ENCODE data around the gene MAP1LC3B.

Gene MAP1LC3B

DNA sequence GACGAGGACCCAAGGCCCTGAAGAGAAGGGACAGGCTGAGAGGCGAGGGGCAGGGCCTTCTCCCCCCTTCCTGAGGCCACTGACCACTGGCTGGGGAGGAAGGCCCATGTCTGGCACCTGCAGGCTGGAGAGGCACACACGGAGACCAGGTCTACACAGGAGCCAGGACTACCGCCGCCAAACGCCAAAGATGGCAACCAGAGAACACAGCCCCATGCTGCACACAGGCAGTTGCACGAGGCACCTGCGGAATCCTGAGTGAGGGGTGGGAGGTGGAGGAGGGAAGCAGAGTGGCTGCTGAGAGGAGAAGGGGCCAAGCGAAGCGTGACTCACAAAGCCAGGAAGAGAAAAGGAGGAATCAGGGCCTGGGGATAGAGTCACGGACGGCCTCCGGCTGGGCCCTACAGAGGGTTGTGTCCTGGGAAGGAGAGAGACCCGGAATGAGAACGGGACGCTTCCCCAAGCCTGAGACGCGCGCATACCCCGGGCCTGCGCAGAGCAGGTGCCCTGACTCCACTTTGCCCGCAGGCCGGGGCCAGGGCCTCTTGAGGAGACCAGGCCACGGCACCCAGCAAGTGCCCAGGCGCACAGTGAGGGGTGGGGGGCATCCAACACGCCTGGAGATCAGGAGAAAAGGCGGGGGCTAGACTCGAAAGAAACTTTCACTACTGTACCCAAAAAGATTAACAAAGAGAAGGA lies 46.3 kb upstream of the MAP1LC3B start:
- TF ChIP-seq, protein P1, sequence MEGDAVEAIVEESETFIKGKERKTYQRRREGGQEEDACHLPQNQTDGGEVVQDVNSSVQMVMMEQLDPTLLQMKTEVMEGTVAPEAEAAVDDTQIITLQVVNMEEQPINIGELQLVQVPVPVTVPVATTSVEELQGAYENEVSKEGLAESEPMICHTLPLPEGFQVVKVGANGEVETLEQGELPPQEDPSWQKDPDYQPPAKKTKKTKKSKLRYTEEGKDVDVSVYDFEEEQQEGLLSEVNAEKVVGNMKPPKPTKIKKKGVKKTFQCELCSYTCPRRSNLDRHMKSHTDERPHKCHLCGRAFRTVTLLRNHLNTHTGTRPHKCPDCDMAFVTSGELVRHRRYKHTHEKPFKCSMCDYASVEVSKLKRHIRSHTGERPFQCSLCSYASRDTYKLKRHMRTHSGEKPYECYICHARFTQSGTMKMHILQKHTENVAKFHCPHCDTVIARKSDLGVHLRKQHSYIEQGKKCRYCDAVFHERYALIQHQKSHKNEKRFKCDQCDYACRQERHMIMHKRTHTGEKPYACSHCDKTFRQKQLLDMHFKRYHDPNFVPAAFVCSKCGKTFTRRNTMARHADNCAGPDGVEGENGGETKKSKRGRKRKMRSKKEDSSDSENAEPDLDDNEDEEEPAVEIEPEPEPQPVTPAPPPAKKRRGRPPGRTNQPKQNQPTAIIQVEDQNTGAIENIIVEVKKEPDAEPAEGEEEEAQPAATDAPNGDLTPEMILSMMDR (IDR thresholded peaks at IDR 0.05), result no peak

DNA sequence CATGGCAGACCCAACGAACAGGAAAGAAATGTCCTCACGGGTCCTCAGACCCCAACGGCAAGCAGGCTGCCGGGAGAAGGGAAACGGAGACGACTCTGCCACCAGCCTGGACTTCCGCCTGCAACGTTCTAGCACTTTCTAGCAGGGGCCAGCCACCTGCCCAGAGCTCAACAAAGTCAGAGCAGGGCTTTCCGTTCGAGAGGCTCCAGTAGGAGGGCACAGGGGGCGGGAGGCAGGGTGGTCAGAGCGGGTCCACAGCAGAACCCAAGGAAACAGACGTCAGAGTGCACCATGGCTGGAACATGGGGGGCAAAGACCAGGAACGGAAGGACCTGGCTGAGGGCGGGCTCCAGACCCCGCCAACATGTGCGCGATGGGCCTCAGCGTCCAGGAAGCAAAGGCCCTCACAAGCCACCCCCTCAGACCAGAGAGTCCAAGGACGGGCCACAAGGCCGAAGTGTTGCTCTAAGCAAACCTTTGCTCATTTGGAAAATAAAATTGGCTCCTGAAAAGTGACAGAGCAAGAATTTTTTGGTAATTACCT lies 45.5 kb upstream of the MAP1LC3B start:
- TF ChIP-seq, protein P1 (IDR thresholded peaks at IDR 0.05), result no peak

DNA sequence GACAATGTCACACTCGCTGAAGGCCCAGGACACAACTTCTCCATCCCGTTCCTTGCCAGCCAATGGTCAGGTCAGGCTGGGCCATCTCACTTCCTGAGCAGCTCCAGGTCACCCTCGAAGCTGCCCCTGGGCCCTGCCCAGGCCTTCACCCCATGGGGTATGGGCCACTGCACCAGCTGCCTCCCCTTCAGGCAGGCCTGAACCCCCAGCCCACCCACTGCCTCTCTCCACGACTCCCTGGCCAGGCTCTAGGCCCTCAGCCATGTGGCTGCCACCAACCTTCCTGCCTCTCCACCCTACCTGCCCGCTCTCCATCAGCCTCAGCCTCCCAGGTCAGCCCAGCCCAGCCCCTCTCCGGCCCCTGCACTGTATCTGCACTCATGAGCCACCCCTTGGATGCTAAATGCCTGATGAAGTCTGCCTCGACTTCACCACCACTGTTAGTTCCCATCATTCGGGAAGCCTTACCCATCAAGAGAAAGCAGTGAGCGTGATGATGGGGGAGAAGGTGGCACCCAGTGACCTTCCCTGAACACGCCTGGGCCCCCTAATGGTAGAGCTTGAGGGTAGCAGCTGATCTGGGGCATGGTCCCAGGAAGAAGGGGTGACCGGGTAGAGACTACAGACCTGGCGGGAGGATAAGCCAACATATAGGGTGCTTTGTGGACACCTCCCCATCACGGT lies 44.1 kb upstream of the MAP1LC3B start:
- TF ChIP-seq, protein P1 (IDR thresholded peaks at IDR 0.05), result no peak

DNA sequence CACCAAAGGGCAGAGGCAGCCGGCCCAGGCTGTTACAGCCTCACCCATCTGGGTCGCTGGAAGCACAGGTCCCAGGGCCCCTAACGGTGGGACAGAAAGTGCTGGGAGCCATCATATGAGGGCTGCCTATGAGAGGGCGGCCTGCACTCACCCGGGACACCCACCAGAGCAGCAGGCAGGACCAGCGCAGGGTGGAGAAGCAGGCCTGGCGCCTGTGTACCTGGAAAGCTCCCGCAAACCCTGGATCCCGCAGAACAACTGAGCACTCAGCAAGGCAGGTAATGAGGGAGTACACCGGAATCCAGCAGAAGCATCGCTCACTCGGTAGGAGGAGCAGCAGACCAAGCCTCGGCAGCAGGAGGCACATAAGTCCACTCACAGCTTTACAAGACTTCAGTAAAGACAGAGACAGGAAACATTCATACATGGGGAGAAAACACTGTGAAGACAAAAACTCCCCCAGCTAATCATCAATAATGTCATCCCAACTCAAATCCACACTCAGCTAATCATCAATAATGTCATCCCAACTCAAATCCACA lies 43.4 kb upstream of the MAP1LC3B start:
- TF ChIP-seq, protein P1 (IDR thresholded peaks at IDR 0.05), result no peak

DNA sequence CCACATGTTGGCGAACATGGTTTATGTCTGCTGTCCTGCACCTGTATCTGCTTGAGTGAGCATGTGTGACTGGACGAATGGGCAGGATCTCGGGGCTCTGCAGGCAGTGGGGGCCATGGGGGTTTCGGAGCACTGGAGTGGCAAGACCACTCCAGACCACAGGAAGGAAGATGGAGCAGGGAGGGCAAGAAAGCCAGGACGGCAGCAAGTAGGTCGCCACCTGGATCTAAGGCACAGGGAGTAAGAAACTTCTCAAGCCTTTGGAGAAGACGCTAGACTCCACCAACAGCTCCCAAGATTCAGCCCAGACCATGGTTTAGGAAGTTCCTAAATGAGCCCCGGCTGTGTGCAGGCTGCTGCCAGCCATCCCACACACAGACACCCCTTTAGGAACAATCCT lies 42.1 kb upstream of the MAP1LC3B start:
- TF ChIP-seq, protein P1 (IDR thresholded peaks at IDR 0.05), result no peak

DNA sequence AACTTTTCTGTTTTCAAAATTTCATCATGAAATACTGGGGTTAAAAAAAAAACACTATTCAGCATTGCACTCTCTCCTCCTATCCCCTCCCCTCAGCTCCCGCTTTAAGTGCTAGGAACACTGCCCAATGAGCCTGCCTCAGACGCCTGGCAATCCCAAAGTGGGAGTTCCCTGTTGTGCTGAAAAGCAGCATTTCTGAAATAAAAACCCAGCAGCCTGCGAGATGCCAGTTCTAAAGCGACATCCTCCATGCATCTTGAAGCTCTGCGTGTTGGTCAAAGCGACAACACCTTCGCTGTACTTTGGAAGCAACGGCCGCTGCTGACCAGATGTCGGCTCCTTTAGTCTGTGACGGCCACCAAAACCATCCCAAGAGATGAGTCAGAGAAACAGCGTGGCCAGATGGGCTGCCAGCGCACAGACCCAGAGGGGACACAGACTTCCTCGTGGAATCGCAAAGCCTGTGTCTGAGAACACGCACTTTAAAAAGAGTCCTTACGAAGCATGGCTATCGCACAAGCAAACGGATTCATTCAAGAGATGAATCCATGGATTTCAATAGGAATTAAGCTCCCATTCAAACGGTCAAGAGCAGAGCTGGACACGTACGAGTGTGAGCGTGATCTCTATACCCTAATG lies 41.3 kb upstream of the MAP1LC3B start:
- TF ChIP-seq, protein P1 (IDR thresholded peaks at IDR 0.05), result no peak

DNA sequence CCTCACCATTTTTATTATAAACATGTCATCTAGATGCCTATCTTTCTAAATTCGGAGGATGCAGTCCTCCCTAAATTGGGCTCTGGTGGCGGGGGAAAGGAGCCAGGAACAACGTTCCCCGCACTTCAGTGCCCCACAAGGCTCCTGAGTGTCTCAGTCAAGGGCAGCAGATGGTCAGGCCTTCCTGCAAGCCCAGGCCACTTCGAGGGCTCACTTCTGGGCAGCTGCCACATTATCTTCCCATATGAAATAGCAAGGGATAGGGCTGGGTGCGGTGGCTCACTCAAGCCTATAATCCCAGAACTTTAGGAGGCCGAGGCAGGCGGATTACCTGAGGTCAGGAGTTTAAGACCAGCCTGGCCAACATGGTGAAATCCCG lies 40.8 kb upstream of the MAP1LC3B start:
- TF ChIP-seq, protein P1 (IDR thresholded peaks at IDR 0.05), result no peak

All from LNCAP (cell line).